GM12892 (cell line): ENCODE measurements around the gene PPP1R13B.

Source experiments
- POLR2A ChIP-seq: IDR thresholded peaks from 2 replicates; pipeline ENCODE4 v1.6.1; 2011; ENCODE audit warnings: low read depth, low read length, control low read depth
- POLR2AphosphoS5 ChIP-seq: IDR thresholded peaks from 2 replicates; pipeline ENCODE4 v1.6.1; 2011; ENCODE audit warnings: low read depth, low read length, control low read depth
- TAF1 ChIP-seq: IDR thresholded peaks from 2 replicates; pipeline ENCODE4 v1.6.1; 2011; ENCODE audit warnings: low read depth, mild to moderate bottlenecking, control low read depth, low read length, borderline replicate concordance

DNA sequence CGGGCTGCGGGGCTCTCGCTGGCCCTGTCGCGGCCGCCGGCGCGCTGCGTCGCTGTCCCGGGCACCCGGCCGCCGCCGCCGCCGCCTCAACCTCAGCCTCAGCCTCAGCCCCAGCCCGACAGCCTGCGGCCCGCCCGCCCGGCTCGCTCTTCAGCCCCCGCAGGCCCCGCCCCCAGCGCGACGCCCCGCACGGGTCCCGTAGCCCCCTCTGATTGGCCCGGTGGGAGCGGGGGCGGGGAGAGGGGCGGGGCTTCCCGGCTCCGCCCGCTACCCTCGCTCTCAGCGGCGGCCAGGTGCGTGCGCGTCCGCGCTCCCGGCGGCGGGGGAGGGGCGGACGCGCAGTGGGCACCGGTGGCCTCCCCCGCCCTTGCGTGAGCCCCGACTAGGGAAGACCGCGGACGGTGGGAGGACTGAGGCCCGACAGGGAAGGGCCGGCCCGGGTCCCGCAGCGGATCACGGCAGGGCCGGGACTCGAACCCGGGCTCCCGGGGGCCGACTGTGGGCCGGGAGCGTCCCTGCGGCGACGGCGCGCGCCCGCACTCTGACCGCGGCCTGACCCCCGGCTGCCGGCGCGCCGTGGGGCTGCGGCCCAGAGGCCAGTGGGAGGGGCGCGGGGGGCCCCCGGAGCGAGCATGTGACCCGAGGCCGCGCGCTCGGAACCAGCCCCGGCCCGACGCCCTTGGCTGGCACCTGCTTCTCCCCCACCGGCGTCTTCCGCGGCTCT, at the start of gene PPP1R13B:
- TF ChIP-seq TAF1: no peak
- TF ChIP-seq POLR2A: no peak; the same call in 1 of the 2 replicates
- no peak for TF ChIP-seq POLR2AphosphoS5
